Measurements from ENCODE around the gene TCERG1. TPM values are rescaled to one million over a fixed set of nuclear protein-coding genes. Genes with fewer than 3 reads are reported as not detected.

Gene TCERG1
- polyA plus RNA-seq, 1 of the 3 experiments (the other 2 are of a cell fraction), result 38.5 TPM

DNA sequence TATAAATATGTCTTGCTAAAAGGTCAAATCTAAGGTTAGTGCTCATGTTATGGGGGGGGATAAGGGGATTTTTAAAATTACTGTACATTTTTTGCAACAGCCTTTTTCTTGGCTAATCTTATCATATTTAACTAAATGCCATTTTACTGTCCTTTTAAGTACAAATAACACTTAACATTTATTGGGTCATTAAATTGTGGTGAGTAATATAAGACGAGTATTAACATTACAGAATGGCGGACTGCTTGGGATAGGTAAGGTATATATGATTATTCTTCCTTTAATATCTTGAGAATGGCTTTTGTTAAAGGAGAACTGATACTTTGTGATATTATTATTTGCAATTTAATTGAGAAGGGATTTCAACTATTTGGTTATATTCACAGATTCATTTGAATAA lies 35.6 kb downstream of the TCERG1 start:
- peaks cover 10% of the 10 kb centered on the region for H3K79me2 ChIP-seq (ENCODE audit: insufficient read depth)
- peaks cover 79 to 96% of the 10 kb centered on the region in 2 experiments for H3K36me3 ChIP-seq (replicated peaks in 1 of 2; ENCODE audit: control insufficient read depth in 1 of 2, insufficient read depth in 2 of 2, low read length in 1 of 2)
- 97% methylated on average over 2 of the region's 2 CpGs for WGBS (ENCODE audit: low lambda C conversion rate)

DNA sequence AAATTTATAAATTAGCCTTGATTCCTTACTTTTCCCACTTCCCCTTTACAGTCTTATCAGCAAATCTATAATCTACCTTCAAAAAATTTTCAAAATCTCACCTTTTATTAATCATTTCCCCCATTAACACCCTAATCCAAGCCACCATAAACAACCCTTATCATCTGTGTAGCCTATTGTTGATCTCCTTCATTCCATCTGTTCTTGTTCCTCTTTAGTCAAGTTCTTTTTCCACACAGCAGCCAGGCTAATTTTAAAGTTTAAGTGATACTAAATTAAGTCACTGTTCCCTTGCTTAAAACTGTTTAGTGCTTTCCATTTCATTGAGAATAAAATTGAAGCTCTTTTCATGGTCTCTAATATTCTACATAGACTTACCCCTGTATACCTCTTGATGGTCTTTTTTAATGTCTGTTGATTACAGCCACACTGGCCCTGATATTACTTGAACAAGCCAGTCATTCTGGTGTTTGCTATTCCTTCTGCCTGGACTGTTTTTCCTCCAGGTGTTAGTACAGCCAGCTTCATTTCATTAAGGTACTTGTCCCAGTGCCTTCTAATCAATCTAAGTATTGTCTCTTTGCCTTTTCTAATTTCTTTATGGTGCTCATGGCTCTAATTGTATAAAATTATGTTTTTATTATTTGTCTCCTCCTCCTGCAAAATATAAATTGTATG lies 37.7 kb downstream of the TCERG1 start:
- Histone ChIP-seq H3K79me2 (ENCODE audit: insufficient read depth) (no peaks in the 10 kb centered on the region; the same call in 1 of the 2 replicates), H3K9ac (no peak overlapping the region)
- TF ChIP-seq EZH2phosphoT487 (IDR thresholded peaks at IDR 0.05; ENCODE audit: borderline replicate concordance, low read depth) (no peak), JUND (IDR thresholded peaks at IDR 0.05) (no peak), RFX5 (IDR thresholded peaks at IDR 0.05; ENCODE audit: low read length) (no peak), TCF12 (IDR thresholded peaks at IDR 0.05) (no peak), FOXJ3 (CRISPR knock-in tag; IDR thresholded peaks at IDR 0.05) (no peak), SIN3A (IDR thresholded peaks at IDR 0.05; ENCODE audit: borderline replicate concordance, low read depth, low read length) (no peak), TEAD4 (IDR thresholded peaks at IDR 0.05; ENCODE audit: borderline replicate concordance, insufficient read depth) (no peak), GABPA (IDR thresholded peaks at IDR 0.05; ENCODE audit: low read depth) (no peak)
- TF ChIP-seq, protein P1, sequence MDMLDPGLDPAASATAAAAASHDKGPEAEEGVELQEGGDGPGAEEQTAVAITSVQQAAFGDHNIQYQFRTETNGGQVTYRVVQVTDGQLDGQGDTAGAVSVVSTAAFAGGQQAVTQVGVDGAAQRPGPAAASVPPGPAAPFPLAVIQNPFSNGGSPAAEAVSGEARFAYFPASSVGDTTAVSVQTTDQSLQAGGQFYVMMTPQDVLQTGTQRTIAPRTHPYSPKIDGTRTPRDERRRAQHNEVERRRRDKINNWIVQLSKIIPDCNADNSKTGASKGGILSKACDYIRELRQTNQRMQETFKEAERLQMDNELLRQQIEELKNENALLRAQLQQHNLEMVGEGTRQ (IDR thresholded peaks at IDR 0.05; ENCODE audit: borderline replicate concordance, low read depth, low read length), result no peak
- TF ChIP-seq, protein P2, sequence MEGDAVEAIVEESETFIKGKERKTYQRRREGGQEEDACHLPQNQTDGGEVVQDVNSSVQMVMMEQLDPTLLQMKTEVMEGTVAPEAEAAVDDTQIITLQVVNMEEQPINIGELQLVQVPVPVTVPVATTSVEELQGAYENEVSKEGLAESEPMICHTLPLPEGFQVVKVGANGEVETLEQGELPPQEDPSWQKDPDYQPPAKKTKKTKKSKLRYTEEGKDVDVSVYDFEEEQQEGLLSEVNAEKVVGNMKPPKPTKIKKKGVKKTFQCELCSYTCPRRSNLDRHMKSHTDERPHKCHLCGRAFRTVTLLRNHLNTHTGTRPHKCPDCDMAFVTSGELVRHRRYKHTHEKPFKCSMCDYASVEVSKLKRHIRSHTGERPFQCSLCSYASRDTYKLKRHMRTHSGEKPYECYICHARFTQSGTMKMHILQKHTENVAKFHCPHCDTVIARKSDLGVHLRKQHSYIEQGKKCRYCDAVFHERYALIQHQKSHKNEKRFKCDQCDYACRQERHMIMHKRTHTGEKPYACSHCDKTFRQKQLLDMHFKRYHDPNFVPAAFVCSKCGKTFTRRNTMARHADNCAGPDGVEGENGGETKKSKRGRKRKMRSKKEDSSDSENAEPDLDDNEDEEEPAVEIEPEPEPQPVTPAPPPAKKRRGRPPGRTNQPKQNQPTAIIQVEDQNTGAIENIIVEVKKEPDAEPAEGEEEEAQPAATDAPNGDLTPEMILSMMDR (IDR thresholded peaks at IDR 0.05), result no peak
- TF ChIP-seq, protein P3, sequence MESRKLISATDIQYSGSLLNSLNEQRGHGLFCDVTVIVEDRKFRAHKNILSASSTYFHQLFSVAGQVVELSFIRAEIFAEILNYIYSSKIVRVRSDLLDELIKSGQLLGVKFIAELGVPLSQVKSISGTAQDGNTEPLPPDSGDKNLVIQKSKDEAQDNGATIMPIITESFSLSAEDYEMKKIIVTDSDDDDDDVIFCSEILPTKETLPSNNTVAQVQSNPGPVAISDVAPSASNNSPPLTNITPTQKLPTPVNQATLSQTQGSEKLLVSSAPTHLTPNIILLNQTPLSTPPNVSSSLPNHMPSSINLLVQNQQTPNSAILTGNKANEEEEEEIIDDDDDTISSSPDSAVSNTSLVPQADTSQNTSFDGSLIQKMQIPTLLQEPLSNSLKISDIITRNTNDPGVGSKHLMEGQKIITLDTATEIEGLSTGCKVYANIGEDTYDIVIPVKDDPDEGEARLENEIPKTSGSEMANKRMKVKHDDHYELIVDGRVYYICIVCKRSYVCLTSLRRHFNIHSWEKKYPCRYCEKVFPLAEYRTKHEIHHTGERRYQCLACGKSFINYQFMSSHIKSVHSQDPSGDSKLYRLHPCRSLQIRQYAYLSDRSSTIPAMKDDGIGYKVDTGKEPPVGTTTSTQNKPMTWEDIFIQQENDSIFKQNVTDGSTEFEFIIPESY (IDR thresholded peaks at IDR 0.05; ENCODE audit: borderline replicate concordance, low read depth), result no peak
- TF ChIP-seq, protein P4, sequence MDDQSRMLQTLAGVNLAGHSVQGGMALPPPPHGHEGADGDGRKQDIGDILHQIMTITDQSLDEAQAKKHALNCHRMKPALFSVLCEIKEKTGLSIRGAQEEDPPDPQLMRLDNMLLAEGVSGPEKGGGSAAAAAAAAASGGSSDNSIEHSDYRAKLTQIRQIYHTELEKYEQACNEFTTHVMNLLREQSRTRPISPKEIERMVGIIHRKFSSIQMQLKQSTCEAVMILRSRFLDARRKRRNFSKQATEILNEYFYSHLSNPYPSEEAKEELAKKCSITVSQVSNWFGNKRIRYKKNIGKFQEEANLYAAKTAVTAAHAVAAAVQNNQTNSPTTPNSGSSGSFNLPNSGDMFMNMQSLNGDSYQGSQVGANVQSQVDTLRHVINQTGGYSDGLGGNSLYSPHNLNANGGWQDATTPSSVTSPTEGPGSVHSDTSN (IDR thresholded peaks at IDR 0.05), result no peak
- TF ChIP-seq, protein P5, sequence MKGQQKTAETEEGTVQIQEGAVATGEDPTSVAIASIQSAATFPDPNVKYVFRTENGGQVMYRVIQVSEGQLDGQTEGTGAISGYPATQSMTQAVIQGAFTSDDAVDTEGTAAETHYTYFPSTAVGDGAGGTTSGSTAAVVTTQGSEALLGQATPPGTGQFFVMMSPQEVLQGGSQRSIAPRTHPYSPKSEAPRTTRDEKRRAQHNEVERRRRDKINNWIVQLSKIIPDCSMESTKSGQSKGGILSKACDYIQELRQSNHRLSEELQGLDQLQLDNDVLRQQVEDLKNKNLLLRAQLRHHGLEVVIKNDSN (IDR thresholded peaks at IDR 0.05; ENCODE audit: borderline replicate concordance, low read depth), result no peak

More for the DNA sequence above, 35.6 kb downstream of the TCERG1 start:
- Histone ChIP-seq H3F3A (replicated peaks; ENCODE audit: insufficient read depth) (no peaks in the 10 kb centered on the region), H3K4me3 (ENCODE audit: low read depth in 2 of 2, low read length in 1 of 2) (no peak overlapping the region), H3K4me1 (ENCODE audit: control insufficient read depth in 1 of 2, insufficient read depth in 2 of 2, low read depth in 1 of 2, low read length in 1 of 2) (no peaks in the 10 kb centered on the region), H2AFZ (ENCODE audit: low read depth) (no peak overlapping the region), H4K20me1 (ENCODE audit: insufficient read depth) (no peaks in the 10 kb centered on the region), H3K9me2 (no peaks in the 10 kb centered on the region; the same call in 1 of the 2 replicates), H3K27me3 (ENCODE audit: insufficient read depth) (no peaks in the 10 kb centered on the region), H3K9ac (no peak overlapping the region), H3K4me2 (no peak overlapping the region), H3K27ac (ENCODE audit: low read depth in 2 of 2, low read length in 1 of 2) (no peak overlapping the region), H3K9me3 (no peaks in the 10 kb centered on the region)
- no peak for DNase-seq
- TF ChIP-seq FOSL2 (IDR thresholded peaks at IDR 0.05; ENCODE audit: borderline replicate concordance, low read depth) (no peak), SMC3 (IDR thresholded peaks at IDR 0.05; ENCODE audit: low read depth, low read length) (no peak), RXRA (IDR thresholded peaks at IDR 0.05; ENCODE audit: borderline replicate concordance, low read depth) (no peak), RFX5 (IDR thresholded peaks at IDR 0.05; ENCODE audit: low read length) (no peak), GATA2 (CRISPR knock-in tag; IDR thresholded peaks at IDR 0.05) (no peak)
- TF ChIP-seq, protein P3 (IDR thresholded peaks at IDR 0.05; ENCODE audit: borderline replicate concordance, low read depth), result no peak
- ChIA-PET POLR2A (no interaction called here), CTCF (no interaction called here)

More for the DNA sequence above, 37.7 kb downstream of the TCERG1 start:
- ChIA-PET CTCF (interaction anchor here (1.0 to 1.1 kb wide), 2 partner anchors 17 to 58 kb away, joined by 3 read pairs; no protein-coding TSS in a partner anchor), POLR2A (no interaction called here)
- no peak overlapping the region for H3K4me3 ChIP-seq (ENCODE audit: low read depth in 2 of 2, low read length in 1 of 2)
- H4K20me1 ChIP-seq (ENCODE audit: insufficient read depth), result no peaks in the 10 kb centered on the region
- no peaks in the 10 kb centered on the region for H3K9me3 ChIP-seq
- H3K36me3 ChIP-seq (replicated peaks in 1 of 2; ENCODE audit: control insufficient read depth in 1 of 2, insufficient read depth in 2 of 2, low read length in 1 of 2), result peaks cover 76 to 90% of the 10 kb centered on the region in 2 experiments
- no peak overlapping the region for H3K27ac ChIP-seq (ENCODE audit: low read depth in 2 of 2, low read length in 1 of 2)
- H3K4me2 ChIP-seq, result no peak overlapping the region
- no peaks in the 10 kb centered on the region for H3F3A ChIP-seq (replicated peaks; ENCODE audit: insufficient read depth)
- no peak overlapping the region for H2AFZ ChIP-seq (ENCODE audit: low read depth)
- H3K4me1 ChIP-seq (ENCODE audit: control insufficient read depth in 1 of 2, insufficient read depth in 2 of 2, low read depth in 1 of 2, low read length in 1 of 2), result no peaks in the 10 kb centered on the region
- H3K27me3 ChIP-seq (ENCODE audit: insufficient read depth), result no peaks in the 10 kb centered on the region
- no peaks in the 10 kb centered on the region for H3K9me2 ChIP-seq
- DNase-seq, result no peak

Measured in SK-N-SH (cell line).